ENCODE measurements around the gene GUCY1B1.

Gene GUCY1B1

GRCh38 chr4:155722816-155723499, 35.9 kb upstream of the GUCY1B1 start:
- no peaks in the 10 kb centered on the region for H4K20me1 ChIP-seq (ENCODE audit: insufficient read depth, low read length)
- no peak overlapping the region for H3K4me2 ChIP-seq (ENCODE audit: insufficient read depth, low read length)
- no peak for DNase-seq
- no peaks in the 10 kb centered on the region for H3K4me1 ChIP-seq (ENCODE audit: insufficient read depth, low read length)
- no peak for ATAC-seq (ENCODE audit: insufficient read depth, low read depth)
- H3K9ac ChIP-seq (ENCODE audit: low read depth, low read length): no peak overlapping the region
- H3K36me3 ChIP-seq (ENCODE audit: insufficient read depth, low read length): peaks cover 18% of the 10 kb centered on the region
- H2AFZ ChIP-seq (ENCODE audit: low read depth, low read length): no peak overlapping the region
- H3K4me3 ChIP-seq (ENCODE audit: low read depth in 1 of 2, low read length in 2 of 2): no peak overlapping the region
- TF ChIP-seq EZH2 (IDR thresholded peaks at IDR 0.05; ENCODE audit: borderline replicate concordance, low read depth, low read length, severe bottlenecking): no peak
- TF ChIP-seq, protein P1, sequence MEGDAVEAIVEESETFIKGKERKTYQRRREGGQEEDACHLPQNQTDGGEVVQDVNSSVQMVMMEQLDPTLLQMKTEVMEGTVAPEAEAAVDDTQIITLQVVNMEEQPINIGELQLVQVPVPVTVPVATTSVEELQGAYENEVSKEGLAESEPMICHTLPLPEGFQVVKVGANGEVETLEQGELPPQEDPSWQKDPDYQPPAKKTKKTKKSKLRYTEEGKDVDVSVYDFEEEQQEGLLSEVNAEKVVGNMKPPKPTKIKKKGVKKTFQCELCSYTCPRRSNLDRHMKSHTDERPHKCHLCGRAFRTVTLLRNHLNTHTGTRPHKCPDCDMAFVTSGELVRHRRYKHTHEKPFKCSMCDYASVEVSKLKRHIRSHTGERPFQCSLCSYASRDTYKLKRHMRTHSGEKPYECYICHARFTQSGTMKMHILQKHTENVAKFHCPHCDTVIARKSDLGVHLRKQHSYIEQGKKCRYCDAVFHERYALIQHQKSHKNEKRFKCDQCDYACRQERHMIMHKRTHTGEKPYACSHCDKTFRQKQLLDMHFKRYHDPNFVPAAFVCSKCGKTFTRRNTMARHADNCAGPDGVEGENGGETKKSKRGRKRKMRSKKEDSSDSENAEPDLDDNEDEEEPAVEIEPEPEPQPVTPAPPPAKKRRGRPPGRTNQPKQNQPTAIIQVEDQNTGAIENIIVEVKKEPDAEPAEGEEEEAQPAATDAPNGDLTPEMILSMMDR (IDR thresholded peaks at IDR 0.05; ENCODE audit: borderline replicate concordance, extremely low read depth, low read length, poor library complexity, severe bottlenecking): no peak
- H3K79me2 ChIP-seq (ENCODE audit: insufficient read depth, low read length): no peaks in the 10 kb centered on the region
- no peaks in the 10 kb centered on the region for H3K27me3 ChIP-seq (ENCODE audit: insufficient read depth, low read length, poor library complexity)
- no peaks in the 10 kb centered on the region for H3K9me3 ChIP-seq (ENCODE audit: insufficient read depth, low read length, severe bottlenecking)
- no peak overlapping the region for H3K27ac ChIP-seq (ENCODE audit: low read length)

- TF ChIP-seq EZH2 (IDR thresholded peaks at IDR 0.05; ENCODE audit: borderline replicate concordance, low read depth, low read length, severe bottlenecking): no peak
- TF ChIP-seq, protein P1 (IDR thresholded peaks at IDR 0.05; ENCODE audit: borderline replicate concordance, extremely low read depth, low read length, poor library complexity, severe bottlenecking): no peak
- Histone ChIP-seq H3K9ac (ENCODE audit: low read depth, low read length) (no peak overlapping the region), H3K79me2 (ENCODE audit: insufficient read depth, low read length) (no peaks in the 10 kb centered on the region), H3K27ac (ENCODE audit: low read length) (no peak overlapping the region), H3K4me3 (ENCODE audit: low read depth in 1 of 2, low read length in 2 of 2) (no peak overlapping the region), H3K27me3 (ENCODE audit: insufficient read depth, low read length, poor library complexity) (no peaks in the 10 kb centered on the region), H4K20me1 (ENCODE audit: insufficient read depth, low read length) (no peaks in the 10 kb centered on the region), H3K36me3 (ENCODE audit: insufficient read depth, low read length) (peaks cover 18% of the 10 kb centered on the region), H3K9me3 (ENCODE audit: insufficient read depth, low read length, severe bottlenecking) (no peaks in the 10 kb centered on the region), H3K4me2 (ENCODE audit: insufficient read depth, low read length) (no peak overlapping the region), H2AFZ (ENCODE audit: low read depth, low read length) (no peak overlapping the region), H3K4me1 (ENCODE audit: insufficient read depth, low read length) (no peaks in the 10 kb centered on the region)
- ATAC-seq (ENCODE audit: insufficient read depth, low read depth): no peak
- DNase-seq: no peak
Measured at GRCh38 chr4:155724731-155725130, 34.1 kb upstream of the GUCY1B1 start.

DNA sequence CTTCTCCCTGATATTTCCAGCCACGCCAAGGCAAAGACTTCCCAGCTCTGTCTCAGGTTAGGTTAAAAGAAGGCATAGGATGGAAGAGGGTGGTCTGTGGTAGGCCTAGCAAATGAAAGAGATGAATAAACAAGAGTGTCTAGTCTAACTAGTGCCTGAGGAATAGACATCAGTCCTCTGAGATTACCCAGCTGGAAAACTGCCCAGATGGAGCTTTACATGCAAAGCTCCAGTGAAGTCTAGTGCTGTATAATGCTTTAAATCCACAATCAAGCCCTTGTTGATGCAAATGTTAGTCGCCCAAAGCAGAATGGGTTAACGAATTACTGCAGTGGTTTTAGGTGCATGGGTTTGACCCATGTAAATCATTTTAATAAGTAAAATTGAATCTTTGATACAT, 24.8 kb upstream of the GUCY1B1 start:
- Histone ChIP-seq H2AFZ (ENCODE audit: low read depth, low read length) (no peak overlapping the region), H4K20me1 (ENCODE audit: insufficient read depth, low read length) (no peaks in the 10 kb centered on the region), H3K4me2 (ENCODE audit: insufficient read depth, low read length) (no peak overlapping the region), H3K4me3 (ENCODE audit: low read depth in 1 of 2, low read length in 2 of 2) (no peak overlapping the region), H3K27me3 (ENCODE audit: insufficient read depth, low read length, poor library complexity) (no peaks in the 10 kb centered on the region), H3K36me3 (ENCODE audit: insufficient read depth, low read length) (no peaks in the 10 kb centered on the region), H3K79me2 (ENCODE audit: insufficient read depth, low read length) (no peaks in the 10 kb centered on the region), H3K4me1 (ENCODE audit: insufficient read depth, low read length) (no peaks in the 10 kb centered on the region), H3K27ac (ENCODE audit: low read length) (no peak overlapping the region), H3K9ac (ENCODE audit: low read depth, low read length) (no peak overlapping the region), H3K9me3 (ENCODE audit: insufficient read depth, low read length, severe bottlenecking) (no peaks in the 10 kb centered on the region)
- no peak for TF ChIP-seq EZH2 (IDR thresholded peaks at IDR 0.05; ENCODE audit: borderline replicate concordance, low read depth, low read length, severe bottlenecking)
- TF ChIP-seq, protein P1 (IDR thresholded peaks at IDR 0.05; ENCODE audit: borderline replicate concordance, extremely low read depth, low read length, poor library complexity, severe bottlenecking): no peak
- DNase-seq (no peak), ATAC-seq (ENCODE audit: insufficient read depth, low read depth) (no peak)
